Esophagus muscularis mucosa (tissue), 4 donors: ENCODE measurements around the gene ZC3H10. TPM values are rescaled to one million over a fixed set of nuclear protein-coding genes. Genes with fewer than 3 reads are reported as not detected.

Source experiments
- DNase-seq: peaks from one replicate; pipeline ENCODE4 v3.0.0-alpha.2; 2017; ENCODE audit errors: extremely low spot score
- H3K27ac ChIP-seq, 4 donors: fragments of 200-600 bp; sonication (generic); replicated peaks in 1 of 4; 1 replicate in 3 of 4; 2 replicates in 1 of 4; pipeline ENCODE4 v1.5.1; 2016 to 2019; ENCODE audit warnings: mild to moderate bottlenecking in 1 of 4
- H3K27me3 ChIP-seq, 4 donors: fragments of 200-600 bp; sonication (generic); one replicate each; pipeline versions ENCODE4 v1.5.1 to v1.6.0; 2016 to 2019
- H3K36me3 ChIP-seq, 4 donors: fragments of 200-600 bp; sonication (generic); one replicate each; pipeline ENCODE4 v1.5.1; 2016 to 2019
- H3K4me1 ChIP-seq, 4 donors: fragments of 200-600 bp; sonication (generic); one replicate each; pipeline ENCODE4 v1.5.1; 2016 to 2019
- H3K4me3 ChIP-seq, 4 donors: fragments of 200-600 bp; sonication (generic); 1 replicate in 2 of 4; 2 replicates in 2 of 4; pipeline ENCODE4 v1.5.1; 2016 to 2019; ENCODE audit warnings: mild to moderate bottlenecking in 4 of 4, moderate library complexity in 1 of 4
- H3K9me3 ChIP-seq, 4 donors: fragments of 200-600 bp; sonication (generic); 1 replicate in 3 of 4; 2 replicates in 1 of 4; pipeline ENCODE4 v1.5.1; 2016 to 2019
- EP300 ChIP-seq: sonication (generic); formaldehyde crosslinking; IDR thresholded peaks from one replicate; pipeline ENCODE4 v1.6.1; 2017; ENCODE audit warnings: antibody characterized with exemption
- POLR2A ChIP-seq: fragments of 450-650 bp; IDR thresholded peaks from one replicate; pipeline ENCODE4 v1.6.1; 2017; ENCODE audit warnings: antibody characterized with exemption, moderate library complexity, mild to moderate bottlenecking, low read depth
- POLR2AphosphoS5 ChIP-seq, 2 donors: sonication (generic); formaldehyde crosslinking; IDR thresholded peaks; one replicate each; pipeline ENCODE4 v1.6.1; 2017; ENCODE audit warnings: antibody characterized with exemption in 2 of 2
- WGBS: methylation state at CpG from one replicate; pipeline ENCODE4 v1.1.5; 2018; 5-methylcytosine and 5-hydroxymethylcytosine counted together
- intact Hi-C: fragments of 100-400 bp; cut with DNase I; formaldehyde crosslinking; loops from one replicate; pipeline ENCODE4 v1.15.1; 2023
- total RNA-seq, 4 donors: library from RNA; depleted of rRNA; stranded (reverse); fragments of >200 nt; gene quantifications; one replicate each; pipeline versions ENCODE4 v1.1.0 to v1.2.1, GENCODE V29; 2016
- TF ChIP-seq, protein P1 (sequence below), 3 experiments: fragments of 200-600 bp in 2 of 3; fragments of 450-650 bp in 1 of 3; sonication (generic) in 2 of 3; IDR thresholded peaks; one replicate each; pipeline ENCODE4 v1.5.1; 2017 to 2019; ENCODE audit warnings: antibody characterized with exemption in 3 of 3, mild to moderate bottlenecking in 2 of 3, moderate library complexity in 1 of 3

The ZC3H10 gene
- total RNA-seq, 4 donors from 2014 or later = 5.0 to 7.9 (median 6.6) TPM

DNA sequence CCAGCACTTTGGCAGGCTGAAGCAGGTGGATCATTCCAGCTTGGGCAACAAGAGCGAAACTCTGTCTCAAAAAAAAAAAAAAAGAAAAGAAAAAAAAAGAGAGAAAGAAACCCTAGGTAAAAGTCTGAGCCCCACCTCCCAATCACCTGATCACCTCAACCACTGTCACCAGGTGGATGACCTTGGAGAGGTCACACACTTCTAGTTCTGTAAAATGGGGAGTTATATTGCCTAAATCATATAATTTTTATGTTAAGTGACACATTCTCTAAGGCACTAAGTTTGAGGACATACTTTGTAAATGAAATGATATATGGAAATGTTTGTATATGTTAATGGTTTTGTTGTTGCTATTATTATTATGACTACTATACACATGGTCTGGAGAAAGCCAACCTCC is 39.6 kb upstream of the ZC3H10 start:
- peaks cover 0 to 32% (median 12%) of the 10 kb centered on the region in 4 donors for H3K27me3 ChIP-seq
- no peaks in the 10 kb centered on the region for H3K36me3 ChIP-seq
- DNase-seq = no peak
- peak overlapping the region in 1 of 4 donors; percentile 66 for H3K4me3 ChIP-seq
- TF ChIP-seq POLR2AphosphoS5 (IDR thresholded peaks at IDR 0.05) (no peak), EP300 (no peak), POLR2A (no peak)
- peaks cover 7 to 23% (median 20%) of the 10 kb centered on the region in 4 donors for H3K4me1 ChIP-seq
- intact Hi-C loops = no loop called here
- H3K27ac ChIP-seq = peak overlapping the region in 2 of 4 donors; percentile 64 to 75
- 100% methylated on average over 1 of the region's 1 CpG for WGBS
- H3K9me3 ChIP-seq = no peaks in the 10 kb centered on the region

DNA sequence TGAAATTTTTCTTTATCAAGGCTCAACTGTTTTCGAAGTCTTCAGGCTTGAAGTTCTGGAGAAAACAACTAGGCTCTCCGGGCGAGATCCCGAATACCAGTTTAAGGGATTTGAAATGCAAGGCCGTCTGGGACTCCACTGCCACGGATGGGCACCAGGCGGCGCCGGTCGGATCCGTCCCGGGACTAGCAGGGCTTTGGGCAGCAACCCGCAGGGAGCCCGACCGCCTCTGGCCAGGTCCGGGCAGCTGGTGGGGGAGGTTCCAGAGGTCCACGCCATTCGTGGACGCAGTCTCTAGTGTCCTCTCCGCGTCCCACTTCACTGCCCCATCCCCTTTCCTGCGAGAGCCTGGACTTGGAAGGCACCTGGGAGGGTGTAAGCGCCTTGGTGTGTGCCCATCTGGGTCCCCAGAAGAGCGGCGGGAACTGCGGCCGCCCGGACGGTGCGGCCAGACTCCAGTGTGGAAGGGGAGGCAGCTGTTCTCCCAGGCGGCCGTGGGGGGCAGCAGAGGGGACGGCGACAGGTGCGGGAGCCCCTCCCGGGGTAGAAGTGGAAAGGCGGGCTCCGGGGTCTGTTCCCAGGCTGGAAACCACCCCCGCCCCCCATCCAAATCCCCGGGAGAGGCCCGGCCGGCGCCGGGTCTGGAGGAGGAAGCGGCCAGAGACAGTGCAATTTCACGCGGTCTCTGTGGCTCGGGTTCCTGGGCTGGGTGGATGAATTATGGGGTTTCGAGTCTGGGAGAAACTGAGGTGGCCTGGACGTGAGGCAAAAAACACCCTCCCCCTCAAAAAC is 38.9 kb upstream of the ZC3H10 start:
- DNase-seq = peak; percentile 93
- no peaks in the 10 kb centered on the region for H3K9me3 ChIP-seq
- H3K4me1 ChIP-seq = peaks cover 7 to 23% (median 20%) of the 10 kb centered on the region in 4 donors
- 7% methylated on average over 16 of the region's 50 CpGs for WGBS
- no peak for TF ChIP-seq EP300
- TF ChIP-seq, protein P1, sequence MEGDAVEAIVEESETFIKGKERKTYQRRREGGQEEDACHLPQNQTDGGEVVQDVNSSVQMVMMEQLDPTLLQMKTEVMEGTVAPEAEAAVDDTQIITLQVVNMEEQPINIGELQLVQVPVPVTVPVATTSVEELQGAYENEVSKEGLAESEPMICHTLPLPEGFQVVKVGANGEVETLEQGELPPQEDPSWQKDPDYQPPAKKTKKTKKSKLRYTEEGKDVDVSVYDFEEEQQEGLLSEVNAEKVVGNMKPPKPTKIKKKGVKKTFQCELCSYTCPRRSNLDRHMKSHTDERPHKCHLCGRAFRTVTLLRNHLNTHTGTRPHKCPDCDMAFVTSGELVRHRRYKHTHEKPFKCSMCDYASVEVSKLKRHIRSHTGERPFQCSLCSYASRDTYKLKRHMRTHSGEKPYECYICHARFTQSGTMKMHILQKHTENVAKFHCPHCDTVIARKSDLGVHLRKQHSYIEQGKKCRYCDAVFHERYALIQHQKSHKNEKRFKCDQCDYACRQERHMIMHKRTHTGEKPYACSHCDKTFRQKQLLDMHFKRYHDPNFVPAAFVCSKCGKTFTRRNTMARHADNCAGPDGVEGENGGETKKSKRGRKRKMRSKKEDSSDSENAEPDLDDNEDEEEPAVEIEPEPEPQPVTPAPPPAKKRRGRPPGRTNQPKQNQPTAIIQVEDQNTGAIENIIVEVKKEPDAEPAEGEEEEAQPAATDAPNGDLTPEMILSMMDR (IDR thresholded peaks at IDR 0.05) = peak; percentile 60 to 83 (median 73)
- TF ChIP-seq POLR2AphosphoS5 (IDR thresholded peaks at IDR 0.05) = peak; percentile 36 to 55
- H3K27ac ChIP-seq = peak overlapping the region; percentile 64 to 75 (median 70)
- peak overlapping the region; percentile 59 to 66 (median 60) for H3K4me3 ChIP-seq
- intact Hi-C loops = no loop called here
- H3K36me3 ChIP-seq = no peaks in the 10 kb centered on the region
- H3K27me3 ChIP-seq = peaks cover 0 to 32% (median 12%) of the 10 kb centered on the region in 4 donors

GRCh38 chr12:56079723-56080555 is 38.1 kb upstream of the ZC3H10 start, which contains the start of gene ERBB3:
Gene ERBB3 (plus strand): TSS chr12:56080165. CDS start chr12:56080301, 136 bp downstream.
- Histone ChIP-seq H3K27ac (peak within 1 kb of the TSS; percentile 68 to 78 (median 74)), H3K4me1 (peaks cover 7 to 23% (median 20%) of the 10 kb centered on the region in 4 donors), H3K4me3 (peak within 1 kb of the TSS; percentile 59 to 66 (median 60)), H3K9me3 (no peaks in the 10 kb centered on the region), H3K36me3 (no peaks in the 10 kb centered on the region), H3K27me3 (peaks cover 0 to 32% (median 12%) of the 10 kb centered on the region in 4 donors)
- DNase-seq = no peak
- WGBS = under 1% methylated on average over 21 of the region's 59 CpGs
- intact Hi-C loops = loop anchor here (2.0 kb wide), 1 partner anchor 23 kb away; no protein-coding TSS in a partner anchor
- TF ChIP-seq POLR2AphosphoS5 (IDR thresholded peaks at IDR 0.05) (peak; percentile 9 to 67), POLR2A (no peak), EP300 (no peak)
- TF ChIP-seq, protein P1 (IDR thresholded peaks at IDR 0.05) = peak in 1 of 3 experiments; percentile 10

GRCh38 chr12:56080556-56081138 is 37.4 kb upstream of the ZC3H10 start:
- Histone ChIP-seq H3K36me3 (no peaks in the 10 kb centered on the region), H3K9me3 (no peaks in the 10 kb centered on the region), H3K27me3 (peaks cover 0 to 32% (median 12%) of the 10 kb centered on the region in 4 donors), H3K27ac (peak overlapping the region; percentile 65 to 78 (median 74)), H3K4me1 (peaks cover 7 to 23% (median 20%) of the 10 kb centered on the region in 4 donors), H3K4me3 (peak overlapping the region; percentile 59 to 66 (median 60))
- intact Hi-C loops = loop anchor here (2.0 kb wide), 1 partner anchor 22 kb away; no protein-coding TSS in a partner anchor
- TF ChIP-seq, protein P1 (IDR thresholded peaks at IDR 0.05) = no peak
- no peak for TF ChIP-seq POLR2A
- TF ChIP-seq POLR2AphosphoS5 (IDR thresholded peaks at IDR 0.05) = no peak
- TF ChIP-seq EP300 = no peak
- 23% methylated on average over 6 of the region's 20 CpGs for WGBS
- DNase-seq = no peak
